ENCODE results near the gene CD6.

DNA sequence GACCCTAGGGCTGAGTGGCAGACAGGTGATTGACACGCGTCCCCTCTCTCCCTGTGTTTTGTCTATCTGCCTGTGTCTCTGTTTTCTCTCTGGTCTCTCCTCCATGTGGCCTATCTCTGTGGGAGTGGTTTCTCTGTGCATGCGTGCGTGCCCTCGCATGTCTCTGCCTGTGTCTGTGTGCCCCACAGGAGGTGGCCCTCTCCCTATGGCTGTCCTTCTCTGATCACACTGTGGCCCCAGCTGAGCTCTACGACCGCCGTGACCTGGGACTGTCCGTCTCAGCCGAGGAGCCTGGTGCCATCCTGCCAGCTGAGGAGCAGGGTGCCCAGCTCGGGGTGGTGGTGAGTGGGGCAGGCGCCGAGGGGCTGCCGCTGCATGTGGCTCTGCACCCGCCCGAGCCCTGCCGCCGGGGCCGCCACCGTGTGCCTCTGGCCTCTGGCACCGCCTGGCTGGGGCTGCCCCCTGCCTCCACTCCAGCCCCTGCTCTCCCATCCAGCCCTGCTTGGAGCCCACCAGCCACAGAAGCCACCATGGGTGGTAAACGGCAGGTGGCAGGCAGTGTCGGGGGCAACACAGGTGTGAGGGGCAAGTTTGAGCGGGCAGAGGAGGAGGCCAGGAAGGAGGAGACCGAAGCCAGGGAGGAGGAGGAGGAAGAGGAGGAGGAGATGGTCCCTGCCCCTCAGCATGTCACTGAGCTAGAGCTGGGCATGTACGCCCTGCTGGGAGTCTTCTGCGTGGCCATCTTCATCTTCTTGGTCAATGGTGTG, 35.6 kb upstream of the CD6 start:
- TF ChIP-seq, protein P1, sequence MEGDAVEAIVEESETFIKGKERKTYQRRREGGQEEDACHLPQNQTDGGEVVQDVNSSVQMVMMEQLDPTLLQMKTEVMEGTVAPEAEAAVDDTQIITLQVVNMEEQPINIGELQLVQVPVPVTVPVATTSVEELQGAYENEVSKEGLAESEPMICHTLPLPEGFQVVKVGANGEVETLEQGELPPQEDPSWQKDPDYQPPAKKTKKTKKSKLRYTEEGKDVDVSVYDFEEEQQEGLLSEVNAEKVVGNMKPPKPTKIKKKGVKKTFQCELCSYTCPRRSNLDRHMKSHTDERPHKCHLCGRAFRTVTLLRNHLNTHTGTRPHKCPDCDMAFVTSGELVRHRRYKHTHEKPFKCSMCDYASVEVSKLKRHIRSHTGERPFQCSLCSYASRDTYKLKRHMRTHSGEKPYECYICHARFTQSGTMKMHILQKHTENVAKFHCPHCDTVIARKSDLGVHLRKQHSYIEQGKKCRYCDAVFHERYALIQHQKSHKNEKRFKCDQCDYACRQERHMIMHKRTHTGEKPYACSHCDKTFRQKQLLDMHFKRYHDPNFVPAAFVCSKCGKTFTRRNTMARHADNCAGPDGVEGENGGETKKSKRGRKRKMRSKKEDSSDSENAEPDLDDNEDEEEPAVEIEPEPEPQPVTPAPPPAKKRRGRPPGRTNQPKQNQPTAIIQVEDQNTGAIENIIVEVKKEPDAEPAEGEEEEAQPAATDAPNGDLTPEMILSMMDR (IDR thresholded peaks at IDR 0.05; ENCODE audit: borderline replicate concordance, extremely low read depth, low read length, poor library complexity, severe bottlenecking) = no peak
- TF ChIP-seq EZH2 (IDR thresholded peaks at IDR 0.05; ENCODE audit: borderline replicate concordance, low read depth, low read length, severe bottlenecking) = no peak

Measured in DND-41 (cell line).